ENCODE data around the gene NOTO. TPM values are rescaled to one million over a fixed set of nuclear protein-coding genes. Genes with fewer than 3 reads are reported as not detected.

NOTO gene
- total RNA-seq, 1 donor from 2014 or later: not detected

- H3K27ac Mint-ChIP-seq: no peak overlapping the region
These were observed 44.5 kb downstream of the NOTO start for GRCh38 chr2:73246850-73247249.

GRCh38 chr2:73249636-73250035, 47.3 kb downstream of the NOTO start:
- POLR2A ChIA-PET: interaction anchor here (0.7 to 1.6 kb wide), 2 partner anchors 16 to 1000 kb away, joined by 3 to 5 read pairs; partner anchors contain the start of gene CCT7
- no peak for ATAC-seq (ENCODE audit: low read depth)
- no peak for DNase-seq
- no peak overlapping the region for H3K4me3 Mint-ChIP-seq
- H3K4me1 Mint-ChIP-seq: no peaks in the 10 kb centered on the region
- H3K27ac Mint-ChIP-seq: no peak overlapping the region
- no peaks in the 10 kb centered on the region for H3K27me3 Mint-ChIP-seq
- intact Hi-C loops (cut with micrococcal nuclease): loop anchor here (5.0 kb wide), 1 partner anchor 43 kb away; the partner anchor contains the start of gene EGR4
- CTCF ChIA-PET: no interaction called here
- no peak for TF ChIP-seq CTCF (IDR thresholded peaks at IDR 0.05)
- H3K36me3 Mint-ChIP-seq (ENCODE audit: low read depth): peaks cover 98% of the 10 kb centered on the region
- H3K9me3 Mint-ChIP-seq: no peaks in the 10 kb centered on the region

More at GRCh38 chr2:73246850-73247249, 44.5 kb downstream of the NOTO start:
- DNase-seq (no peak), ATAC-seq (ENCODE audit: low read depth) (no peak)
- Mint-ChIP-seq H3K36me3 (ENCODE audit: low read depth) (peaks cover 90% of the 10 kb centered on the region), H3K27me3 (no peaks in the 10 kb centered on the region), H3K4me3 (no peak overlapping the region), H3K4me1 (no peaks in the 10 kb centered on the region), H3K9me3 (no peaks in the 10 kb centered on the region)
- ChIA-PET POLR2A (interaction anchor here (0.6 to 0.8 kb wide), 2 partner anchors 13 to 95 kb away, joined by 3 to 4 read pairs; partner anchors contain the start of gene CCT7), CTCF (no interaction called here)
- no peak for TF ChIP-seq CTCF (IDR thresholded peaks at IDR 0.05)
- intact Hi-C loops (cut with micrococcal nuclease): no loop called here

- no peaks in the 10 kb centered on the region for H3K9me3 Mint-ChIP-seq
- CTCF ChIA-PET: no interaction called here
- no peaks in the 10 kb centered on the region for H3K27me3 Mint-ChIP-seq
- POLR2A ChIA-PET: interaction anchor here (1.6 kb wide), 1 partner anchor 18 kb away, joined by 5 read pairs; the partner anchor contains the start of gene CCT7
- no peak overlapping the region for H3K4me3 Mint-ChIP-seq
- peaks cover 90% of the 10 kb centered on the region for H3K36me3 Mint-ChIP-seq (ENCODE audit: low read depth)
- no peak for TF ChIP-seq CTCF (IDR thresholded peaks at IDR 0.05)
- ATAC-seq (ENCODE audit: low read depth) (no peak), DNase-seq (no peak)
- intact Hi-C loops (cut with micrococcal nuclease): loop anchor here (5.0 kb wide), 1 partner anchor 41 kb away; the partner anchor contains the start of gene EGR4
- H3K27ac Mint-ChIP-seq: no peak overlapping the region
- no peaks in the 10 kb centered on the region for H3K4me1 Mint-ChIP-seq
These were observed 48.8 kb downstream of the NOTO start for GRCh38 chr2:73250872-73251846.

GRCh38 chr2:73252238-73253027, 50.1 kb downstream of the NOTO start:
- Mint-ChIP-seq H3K4me3 (no peak overlapping the region), H3K9me3 (no peaks in the 10 kb centered on the region), H3K27me3 (no peaks in the 10 kb centered on the region), H3K27ac (no peak overlapping the region), H3K36me3 (ENCODE audit: low read depth) (peaks cover 77% of the 10 kb centered on the region), H3K4me1 (no peaks in the 10 kb centered on the region)
- ChIA-PET POLR2A (no interaction called here), CTCF (no interaction called here)
- DNase-seq (no peak), ATAC-seq (ENCODE audit: low read depth) (no peak)
- TF ChIP-seq CTCF (IDR thresholded peaks at IDR 0.05): no peak
- intact Hi-C loops (cut with micrococcal nuclease): loop anchor here (5.0 kb wide), 1 partner anchor 40 kb away; the partner anchor contains the start of gene EGR4
